ENCODE measurements around the gene CDC25A. TPM values are rescaled to one million over a fixed set of nuclear protein-coding genes. Genes with fewer than 3 reads are reported as not detected.
A peak's percentile ranks its signal among the peaks of the same experiment; 100 is the strongest.

Gene CDC25A
- total and polyA plus RNA-seq, 2 of the 8 experiments (the other 6 are each of a cell fraction or from before 2014, with no cell fraction given) = 20.7 to 62.1 TPM

GRCh38 chr3:48215876-48216275 lies 27.7 kb upstream of the CDC25A start:
- H3K27me3 ChIP-seq (replicated peaks in 1 of 4; ENCODE audit: control insufficient read depth in 3 of 4, extremely low read depth in 1 of 4, insufficient read depth in 3 of 4, low read length in 3 of 4) = 0 out of 7 replicates have a peak, but pooled peaks cover 0 to 4% (median 0%) of the 10 kb centered on the region in 4 experiments
- ChIA-PET CTCF (ENCODE audit: partially characterized antibody) (interaction anchor here (1.0 kb wide), 1 partner anchor 21 kb away, joined by 3 read pairs; no protein-coding TSS in a partner anchor), POLR2A (ENCODE audit: partially characterized antibody) (interaction anchor here (1.4 to 1.9 kb wide), 3 partner anchors 11 to 24 kb away, joined by 3 to 4 read pairs (median 4); no protein-coding TSS in a partner anchor)
- H3K23me2 ChIP-seq (ENCODE audit: low read depth, low read length) = no peaks in the 10 kb centered on the region
- no peak overlapping the region for H2BK120ac ChIP-seq (replicated peaks; ENCODE audit: low read depth, low read length)
- H3K79me2 ChIP-seq (ENCODE audit: control insufficient read depth in 1 of 2, insufficient read depth in 2 of 2, low read length in 2 of 2) = no peaks in the 10 kb centered on the region
- no peak overlapping the region for H2BK5ac ChIP-seq (ENCODE audit: low read depth, low read length)
- no peak overlapping the region for H3K4ac ChIP-seq (replicated peaks; ENCODE audit: insufficient read length, low read depth, low read length)
- H2BK15ac ChIP-seq (ENCODE audit: low read length) = no peak overlapping the region
- no peaks in the 10 kb centered on the region for H3K4me1 ChIP-seq (replicated peaks in 1 of 4; ENCODE audit: control insufficient read depth in 3 of 4, insufficient read depth in 4 of 4, low read length in 3 of 4)
- H4K20me1 ChIP-seq (replicated peaks in 1 of 2; ENCODE audit: control insufficient read depth in 1 of 2, insufficient read depth in 2 of 2, low read length in 2 of 2) = no peaks in the 10 kb centered on the region
- no peak overlapping the region for H3K4me2 ChIP-seq (ENCODE audit: insufficient read depth in 1 of 2, low read depth in 2 of 2, low read length in 2 of 2)
- no peak overlapping the region for H3K9ac ChIP-seq (replicated peaks in 1 of 4; ENCODE audit: extremely low read depth in 1 of 4, low read depth in 3 of 4, low read length in 3 of 4)
- no peak overlapping the region for H2BK12ac ChIP-seq (ENCODE audit: low read depth, low read length)
- no peak overlapping the region for H3K27ac ChIP-seq (ENCODE audit: low read depth, low read length)
- DNase-seq (ENCODE audit: low read depth in 1 of 2, low spot score in 2 of 2) = no peak
- WGBS, 2 experiments (ENCODE audit: extremely low coverage in 1 of 2, insufficient coverage in 1 of 2, insufficient read length in 1 of 2, insufficient replicate concordance in 2 of 2, low coverage in 1 of 2, low lambda C conversion rate in 2 of 2, missing lambda C conversion rate in 1 of 2) = 93% methylated on average over 5 of the region's 5 CpGs; no CpG with 5 or more reads in 1 of the 2 experiments
- H4K5ac ChIP-seq (ENCODE audit: insufficient read length, low read depth, low read length) = no peak overlapping the region
- FAIRE-seq = no peak
- no peak overlapping the region for H3K23ac ChIP-seq (ENCODE audit: insufficient read length)
- no peak overlapping the region for H2BK20ac ChIP-seq (ENCODE audit: low read length)
- no peak overlapping the region; the same call in 1 of the 2 replicates for H3K18ac ChIP-seq (ENCODE audit: extremely low read depth, low read length)
- no peak overlapping the region for H3K56ac ChIP-seq (replicated peaks; ENCODE audit: insufficient read length, low read depth, low read length)
- H2AK5ac ChIP-seq (ENCODE audit: low read depth, low read length) = no peak overlapping the region
- H3K4me3 ChIP-seq (ENCODE audit: extremely low read depth in 1 of 4, insufficient read depth in 2 of 4, low read depth in 3 of 4, low read length in 4 of 4) = no peak overlapping the region
- no peaks in the 10 kb centered on the region for H3K36me3 ChIP-seq (ENCODE audit: control insufficient read depth in 2 of 4, insufficient read depth in 4 of 4, low read length in 3 of 4)
- H3K79me1 ChIP-seq (ENCODE audit: low read depth, low read length) = no peaks in the 10 kb centered on the region
- no peak overlapping the region for H2AFZ ChIP-seq (ENCODE audit: low read length)
- no peak overlapping the region for H4K91ac ChIP-seq (replicated peaks; ENCODE audit: insufficient read length, low read length)
- peak overlapping the region; percentile 77 for H3K14ac ChIP-seq (ENCODE audit: insufficient read length)
- H4K8ac ChIP-seq (ENCODE audit: extremely low read depth, insufficient read depth, low read length) = no peak overlapping the region
- H3K9me3 ChIP-seq (ENCODE audit: insufficient read depth in 2 of 2, low read depth in 1 of 2, low read length in 1 of 2) = peaks cover 0 to 3% of the 10 kb centered on the region in 2 experiments; a peak in 1 of 4 replicates
- TF ChIP-seq SP4 (IDR thresholded peaks at IDR 0.05; ENCODE audit: low read length) = no peak
- TF ChIP-seq CHD1 (IDR thresholded peaks at IDR 0.05; ENCODE audit: low read depth, low read length) = no peak
- no peak for TF ChIP-seq EZH2 (IDR thresholded peaks at IDR 0.05; ENCODE audit: low read depth, low read length, severe bottlenecking)
- no peak for TF ChIP-seq MAX (IDR thresholded peaks at IDR 0.05)
- no peak for TF ChIP-seq TCF12 (IDR thresholded peaks at IDR 0.05; ENCODE audit: low read depth, low read length)
- TF ChIP-seq POLR2A (IDR thresholded peaks at IDR 0.05; ENCODE audit: control extremely low read depth in 1 of 2, low read depth in 2 of 2, low read length in 2 of 2) = no peak
- TF ChIP-seq TEAD4 (IDR thresholded peaks at IDR 0.05; ENCODE audit: low read depth, low read length) = no peak
- no peak for TF ChIP-seq ASH2L (IDR thresholded peaks at IDR 0.05; ENCODE audit: low read length)
- no peak for TF ChIP-seq BRCA1 (IDR thresholded peaks at IDR 0.05; ENCODE audit: low read depth, low read length)
- TF ChIP-seq RAD21 (IDR thresholded peaks at IDR 0.05 in 1 of 2, conservative IDR thresholded peaks at IDR 0.05 in 1 of 2; ENCODE audit: low read depth in 2 of 2, low read length in 2 of 2) = no peak
- TF ChIP-seq SIX5 (IDR thresholded peaks at IDR 0.05; ENCODE audit: low read depth, low read length) = no peak
- no peak for TF ChIP-seq POU5F1 (IDR thresholded peaks at IDR 0.05; ENCODE audit: low read depth, low read length)

Measured in H1 (cell line).